Suprapubic skin (tissue), 4 donors: ENCODE data around the gene TRIO. TPM values are rescaled to one million over a fixed set of nuclear protein-coding genes. Genes with fewer than 3 reads are reported as not detected.

Experiments
- DNase-seq, 2 donors: peaks; one replicate each; pipeline ENCODE4 v3.0.0-alpha.2; 2019; ENCODE audit warnings: low spot score in 2 of 2
- H3K27ac ChIP-seq: fragments of 200-600 bp; sonication (generic); one replicate; pipeline ENCODE4 v1.5.1; 2019
- H3K27me3 ChIP-seq: fragments of 200-600 bp; sonication (generic); one replicate; pipeline ENCODE4 v1.5.1; 2019
- H3K36me3 ChIP-seq: fragments of 200-600 bp; sonication (generic); one replicate; pipeline ENCODE4 v1.5.1; 2019
- H3K4me1 ChIP-seq: fragments of 200-600 bp; sonication (generic); one replicate; pipeline ENCODE4 v1.5.1; 2019
- H3K4me3 ChIP-seq: fragments of 200-600 bp; sonication (generic); one replicate; pipeline ENCODE4 v1.5.1; 2019; ENCODE audit warnings: mild to moderate bottlenecking
- H3K9me3 ChIP-seq: fragments of 200-600 bp; sonication (generic); one replicate; pipeline ENCODE4 v1.5.1; 2019
- CTCF ChIP-seq, 2 donors: fragments of 200-600 bp in 1 of 2; fragments of 450-650 bp in 1 of 2; sonication (generic) in 1 of 2; IDR thresholded peaks; one replicate each; pipeline ENCODE4 v1.5.1; 2016 to 2019; ENCODE audit warnings: antibody characterized with exemption in 2 of 2, mild to moderate bottlenecking in 1 of 2, moderate library complexity in 1 of 2
- EP300 ChIP-seq: sonication (generic); formaldehyde crosslinking; IDR thresholded peaks from one replicate; pipeline ENCODE4 v1.6.1; 2017; ENCODE audit warnings: antibody characterized with exemption
- POLR2A ChIP-seq, 2 donors: fragments of 450-650 bp; IDR thresholded peaks; one replicate each; pipeline ENCODE4 v1.6.1; 2017; ENCODE audit warnings: antibody characterized with exemption in 2 of 2, mild to moderate bottlenecking in 2 of 2, moderate library complexity in 2 of 2
- POLR2AphosphoS5 ChIP-seq, 3 donors: sonication (generic); formaldehyde crosslinking; IDR thresholded peaks; one replicate each; pipeline ENCODE4 v1.6.1; 2017; ENCODE audit warnings: antibody characterized with exemption in 3 of 3
- WGBS: methylation state at CpG from one replicate; pipeline ENCODE4 v1.1.5; 2018; 5-methylcytosine and 5-hydroxymethylcytosine counted together
- total RNA-seq, 4 donors: library from RNA; depleted of rRNA; stranded (reverse); fragments of >200 nt; gene quantifications; one replicate each; pipeline ENCODE4 v1.1.0, GENCODE V29; 2016

TRIO gene
- total RNA-seq, 4 donors from 2014 or later = 62.7 to 159 (median 70.4) TPM

GRCh38 chr5:14261235-14261634 lies 118.1 kb downstream of the TRIO start:
- TF ChIP-seq POLR2AphosphoS5 (IDR thresholded peaks at IDR 0.05) (no peak), EP300 (no peak), POLR2A (IDR thresholded peaks at IDR 0.05) (no peak), CTCF (IDR thresholded peaks at IDR 0.05) (no peak)
- H3K27me3 ChIP-seq = no peaks in the 10 kb centered on the region
- H3K27ac ChIP-seq = no peak overlapping the region
- 80% methylated on average over 5 of the region's 5 CpGs for WGBS
- H3K4me1 ChIP-seq = peaks cover 50% of the 10 kb centered on the region
- no peak for DNase-seq
- H3K4me3 ChIP-seq = no peak overlapping the region
- no peaks in the 10 kb centered on the region for H3K36me3 ChIP-seq
- no peaks in the 10 kb centered on the region for H3K9me3 ChIP-seq

GRCh38 chr5:14261856-14262611 lies 118.9 kb downstream of the TRIO start:
- no peak for DNase-seq
- no peak overlapping the region for H3K4me3 ChIP-seq
- TF ChIP-seq CTCF (IDR thresholded peaks at IDR 0.05) (no peak), POLR2A (IDR thresholded peaks at IDR 0.05) (no peak), POLR2AphosphoS5 (IDR thresholded peaks at IDR 0.05) (no peak), EP300 (no peak)
- no peaks in the 10 kb centered on the region for H3K27me3 ChIP-seq
- 90% methylated on average over 12 of the region's 12 CpGs for WGBS
- no peaks in the 10 kb centered on the region for H3K36me3 ChIP-seq
- H3K27ac ChIP-seq = no peak overlapping the region
- H3K9me3 ChIP-seq = no peaks in the 10 kb centered on the region
- peaks cover 42% of the 10 kb centered on the region for H3K4me1 ChIP-seq

- TF ChIP-seq POLR2AphosphoS5 (IDR thresholded peaks at IDR 0.05) (no peak), EP300 (no peak), POLR2A (IDR thresholded peaks at IDR 0.05) (no peak), CTCF (IDR thresholded peaks at IDR 0.05) (no peak)
- H3K9me3 ChIP-seq = no peaks in the 10 kb centered on the region
- H3K4me1 ChIP-seq = peaks cover 38% of the 10 kb centered on the region
- no peak overlapping the region for H3K4me3 ChIP-seq
- WGBS = 100% methylated on average over 1 of the region's 1 CpG
- H3K27me3 ChIP-seq = no peaks in the 10 kb centered on the region
- H3K27ac ChIP-seq = no peak overlapping the region
- no peak for DNase-seq
- no peaks in the 10 kb centered on the region for H3K36me3 ChIP-seq
These were observed 120.0 kb downstream of the TRIO start for GRCh38 chr5:14263113-14263512.

GRCh38 chr5:14263699-14264098 lies 120.6 kb downstream of the TRIO start:
- WGBS = 47% methylated on average over 2 of the region's 2 CpGs
- no peaks in the 10 kb centered on the region for H3K36me3 ChIP-seq
- TF ChIP-seq POLR2AphosphoS5 (IDR thresholded peaks at IDR 0.05) (no peak), CTCF (IDR thresholded peaks at IDR 0.05) (no peak), POLR2A (IDR thresholded peaks at IDR 0.05) (no peak), EP300 (no peak)
- H3K27me3 ChIP-seq = no peaks in the 10 kb centered on the region
- no peaks in the 10 kb centered on the region for H3K9me3 ChIP-seq
- no peak overlapping the region for H3K4me3 ChIP-seq
- H3K4me1 ChIP-seq = peaks cover 38% of the 10 kb centered on the region
- H3K27ac ChIP-seq = no peak overlapping the region
- DNase-seq = no peak

GRCh38 chr5:14264605-14265316 lies 121.6 kb downstream of the TRIO start:
- TF ChIP-seq CTCF (IDR thresholded peaks at IDR 0.05) (no peak), POLR2AphosphoS5 (IDR thresholded peaks at IDR 0.05) (peak in 1 of 3 donors; percentile 59)
- Histone ChIP-seq H3K9me3 (no peaks in the 10 kb centered on the region), H3K36me3 (no peaks in the 10 kb centered on the region), H3K27me3 (no peaks in the 10 kb centered on the region), H3K4me1 (peaks cover 47% of the 10 kb centered on the region), H3K27ac (peak overlapping the region; percentile 7), H3K4me3 (peak overlapping the region; percentile 32)
- 2% methylated on average over 26 of the region's 26 CpGs for WGBS
- peak; percentile 95 for DNase-seq
